Neutrophil (primary cell): ENCODE results near the gene RBBP9.
A peak's percentile ranks its signal among the peaks of the same experiment; 100 is the strongest.

Experiments used
- H3K27ac ChIP-seq: fragments of 200-600 bp; sonication (generic); 2 replicates; pipeline ENCODE4 v1.5.1; 2016; ENCODE audit warnings: mild to moderate bottlenecking, moderate library complexity
- H3K27me3 ChIP-seq: fragments of 200-600 bp; sonication (generic); 2 replicates; pipeline ENCODE4 v1.6.0; 2016; ENCODE audit warnings: mild to moderate bottlenecking
- H3K36me3 ChIP-seq: fragments of 200-600 bp; sonication (generic); 2 replicates; pipeline ENCODE4 v1.5.1; 2017
- H3K4me1 ChIP-seq, 2 experiments: fragments of 200-600 bp in 1 of 2; sonication (generic) in 1 of 2; 1 replicate in 1 of 2; 2 replicates in 1 of 2; pipeline versions ENCODE4 v1.5.1 to v1.6.1; 2013 to 2016; ENCODE audit warnings: low read depth in 1 of 2, low read length in 1 of 2, mild to moderate bottlenecking in 1 of 2, moderate library complexity in 1 of 2; ENCODE audit not compliant: control insufficient read depth in 1 of 2, insufficient read depth in 1 of 2
- H3K4me3 ChIP-seq, 2 experiments: fragments of 200-600 bp in 1 of 2; sonication (generic) in 1 of 2; 1 replicate in 1 of 2; 2 replicates in 1 of 2; pipeline ENCODE4 v1.5.1; 2013 to 2016; ENCODE audit warnings: low read depth in 1 of 2, low read length in 1 of 2, mild to moderate bottlenecking in 1 of 2, moderate library complexity in 1 of 2
- H3K9me3 ChIP-seq: fragments of 200-600 bp; sonication (generic); 2 replicates; pipeline ENCODE4 v1.5.1; 2016
- TF ChIP-seq, protein P1 (sequence below): fragments of 200-600 bp; sonication (generic); IDR thresholded peaks from 2 replicates; pipeline ENCODE4 v1.5.1; 2016; ENCODE audit warnings: antibody characterized with exemption

RBBP9 gene

DNA sequence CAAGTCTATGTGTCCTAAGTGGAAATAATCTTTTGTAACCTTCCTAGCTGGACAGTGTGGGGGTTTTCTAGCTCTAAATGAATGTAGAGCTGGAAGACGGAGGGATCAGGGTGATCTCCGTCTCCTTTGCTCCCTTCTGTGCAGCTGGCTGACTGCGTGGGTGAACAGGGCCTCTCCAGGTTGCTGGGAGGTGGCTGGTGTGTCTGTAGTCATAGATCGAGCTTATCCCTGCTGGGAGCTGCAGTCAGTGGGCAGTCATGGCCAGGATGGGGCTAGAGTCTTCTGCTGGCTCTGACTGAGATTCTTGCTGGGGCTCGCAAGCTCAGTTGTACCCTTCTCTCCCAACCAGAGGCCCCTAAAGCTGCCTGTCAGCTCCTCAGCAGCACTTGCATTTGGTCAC is 17.1 kb upstream of the RBBP9 start:
- peaks cover 29 to 30% of the 10 kb centered on the region in 2 experiments for H3K4me1 ChIP-seq
- H3K36me3 ChIP-seq: peaks cover 32% of the 10 kb centered on the region
- no peak overlapping the region for H3K27ac ChIP-seq
- no peaks in the 10 kb centered on the region for H3K27me3 ChIP-seq
- H3K4me3 ChIP-seq: no peak overlapping the region
- TF ChIP-seq, protein P1, sequence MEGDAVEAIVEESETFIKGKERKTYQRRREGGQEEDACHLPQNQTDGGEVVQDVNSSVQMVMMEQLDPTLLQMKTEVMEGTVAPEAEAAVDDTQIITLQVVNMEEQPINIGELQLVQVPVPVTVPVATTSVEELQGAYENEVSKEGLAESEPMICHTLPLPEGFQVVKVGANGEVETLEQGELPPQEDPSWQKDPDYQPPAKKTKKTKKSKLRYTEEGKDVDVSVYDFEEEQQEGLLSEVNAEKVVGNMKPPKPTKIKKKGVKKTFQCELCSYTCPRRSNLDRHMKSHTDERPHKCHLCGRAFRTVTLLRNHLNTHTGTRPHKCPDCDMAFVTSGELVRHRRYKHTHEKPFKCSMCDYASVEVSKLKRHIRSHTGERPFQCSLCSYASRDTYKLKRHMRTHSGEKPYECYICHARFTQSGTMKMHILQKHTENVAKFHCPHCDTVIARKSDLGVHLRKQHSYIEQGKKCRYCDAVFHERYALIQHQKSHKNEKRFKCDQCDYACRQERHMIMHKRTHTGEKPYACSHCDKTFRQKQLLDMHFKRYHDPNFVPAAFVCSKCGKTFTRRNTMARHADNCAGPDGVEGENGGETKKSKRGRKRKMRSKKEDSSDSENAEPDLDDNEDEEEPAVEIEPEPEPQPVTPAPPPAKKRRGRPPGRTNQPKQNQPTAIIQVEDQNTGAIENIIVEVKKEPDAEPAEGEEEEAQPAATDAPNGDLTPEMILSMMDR: no peak
- no peaks in the 10 kb centered on the region for H3K9me3 ChIP-seq

DNA sequence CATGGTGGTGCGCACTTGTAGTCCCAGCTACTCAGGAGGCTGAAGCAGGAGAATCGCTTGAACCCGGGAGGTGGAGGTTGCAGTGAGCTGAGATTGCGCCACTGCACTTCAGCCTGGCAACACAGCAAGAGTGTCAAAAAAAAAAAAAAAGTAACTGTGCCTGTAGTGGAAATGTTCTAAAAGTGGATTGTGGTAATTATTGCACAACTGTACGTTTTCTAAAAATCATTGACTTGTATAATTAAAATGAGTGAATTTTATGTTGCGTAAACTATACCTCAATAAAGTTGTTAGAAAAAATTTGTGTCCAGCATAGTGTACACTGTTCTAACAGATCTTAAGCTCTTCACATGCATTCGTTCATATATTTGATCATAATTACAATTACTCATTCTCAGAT is 16.2 kb upstream of the RBBP9 start:
- Histone ChIP-seq H3K9me3 (no peaks in the 10 kb centered on the region), H3K4me1 (peaks cover 38 to 39% of the 10 kb centered on the region in 2 experiments), H3K4me3 (no peak overlapping the region), H3K36me3 (peaks cover 32% of the 10 kb centered on the region), H3K27ac (no peak overlapping the region), H3K27me3 (no peaks in the 10 kb centered on the region)
- TF ChIP-seq, protein P1: no peak

DNA sequence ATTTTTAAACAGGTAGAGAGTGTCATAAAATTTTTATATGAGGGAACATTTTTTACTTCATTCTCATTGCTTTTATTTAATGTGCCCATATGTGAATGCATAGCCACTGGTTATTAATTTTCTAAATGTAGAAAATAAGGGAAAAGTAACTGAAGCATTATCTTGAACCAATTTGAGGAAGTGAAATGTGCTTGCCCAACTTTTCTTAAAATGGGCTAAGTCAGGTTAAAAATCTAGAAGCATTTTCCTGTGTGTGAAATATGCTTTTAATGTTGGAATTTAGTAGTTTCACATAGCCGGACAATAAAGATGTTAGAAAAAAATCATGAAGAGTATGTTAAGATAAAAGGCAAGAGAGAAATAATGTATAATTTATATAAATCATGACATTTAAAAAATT is 14.5 kb upstream of the RBBP9 start:
- Histone ChIP-seq H3K4me3 (no peak overlapping the region), H3K27ac (peak overlapping the region; percentile 64), H3K9me3 (no peaks in the 10 kb centered on the region), H3K36me3 (peaks cover 21% of the 10 kb centered on the region), H3K27me3 (no peaks in the 10 kb centered on the region), H3K4me1 (peaks cover 46 to 48% of the 10 kb centered on the region in 2 experiments)
- TF ChIP-seq, protein P1: no peak

DNA sequence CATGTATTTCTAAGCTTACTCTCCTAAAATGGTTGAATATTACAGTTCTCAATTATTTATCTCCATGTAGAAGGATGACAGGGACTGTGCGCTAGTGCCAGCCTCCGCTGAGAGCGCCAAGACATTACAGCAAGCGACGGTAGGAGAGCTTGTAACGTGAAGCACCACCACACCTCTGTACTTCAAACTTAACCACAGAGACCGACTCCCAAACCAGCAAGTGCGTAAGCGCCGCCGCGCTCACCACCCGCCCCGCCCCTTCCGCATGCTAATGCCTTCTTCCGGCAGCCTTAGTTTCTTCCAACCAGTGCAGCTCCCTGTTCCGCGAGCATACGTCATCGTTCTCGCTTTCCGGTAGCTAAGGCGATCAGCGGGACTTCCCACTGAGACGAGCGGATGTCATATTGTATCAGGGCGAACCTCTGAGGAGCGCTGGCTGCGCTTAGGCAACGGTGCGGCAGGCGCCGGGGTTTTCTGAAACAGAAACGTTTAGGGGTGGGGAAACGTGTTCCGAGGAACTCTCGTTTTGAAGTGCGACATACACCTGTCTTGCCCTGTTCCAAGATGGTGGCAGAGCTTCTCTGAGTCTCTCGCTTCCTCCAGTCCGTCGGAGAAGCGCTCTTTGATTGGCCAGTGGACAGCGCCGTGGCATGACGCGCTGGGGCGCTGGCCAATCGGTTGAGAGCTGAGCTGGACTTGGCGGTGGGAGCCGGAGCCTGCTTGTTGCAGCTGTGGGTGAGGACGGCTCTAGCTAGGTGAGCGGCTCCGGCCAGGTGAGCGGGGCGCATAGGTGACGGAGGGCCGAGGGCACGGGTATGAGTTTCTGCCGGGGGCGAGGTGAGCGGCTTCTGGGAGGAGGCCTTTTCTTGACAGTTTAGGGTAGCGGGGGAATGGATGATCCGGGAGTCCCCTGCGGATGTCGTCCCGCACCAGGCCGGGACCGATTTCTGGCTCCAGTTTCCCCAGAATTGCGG is 10.5 kb upstream of the RBBP9 start, which contains the start of gene SEC23B:
Gene SEC23B (plus strand): TSS at position 723 of the 974 bp plus-strand sequence. CDS start 2,896 bp downstream, outside the sequence.
- Histone ChIP-seq H3K4me1 (peaks cover 42 to 47% of the 10 kb centered on the region in 2 experiments), H3K27me3 (peaks cover 8% of the 10 kb centered on the region), H3K4me3 (peak within 1 kb of the TSS; percentile 78 to 79), H3K9me3 (no peaks in the 10 kb centered on the region), H3K27ac (peak within 1 kb of the TSS; percentile 98), H3K36me3 (no peaks in the 10 kb centered on the region)
- TF ChIP-seq, protein P1: peak; percentile 37

DNA sequence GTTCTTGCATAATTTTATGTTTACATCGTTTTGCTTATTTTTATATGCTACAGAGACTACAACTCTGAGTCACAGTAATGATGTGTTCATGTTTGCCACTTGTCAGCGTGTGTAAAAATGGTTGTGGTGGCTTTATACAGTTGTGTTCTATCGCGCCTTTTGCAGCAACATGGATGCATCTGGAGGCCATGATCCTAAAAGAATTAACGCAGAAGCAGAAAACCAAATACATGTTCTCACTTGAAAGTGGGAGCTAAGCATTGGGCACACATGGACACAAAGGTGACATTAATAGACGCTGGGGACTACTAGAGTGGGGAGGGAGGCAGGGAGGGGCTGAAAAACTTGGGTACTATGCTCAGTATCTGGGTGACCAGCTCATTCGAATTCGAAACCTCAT is 9.7 kb upstream of the RBBP9 start:
- peaks cover 8% of the 10 kb centered on the region for H3K27me3 ChIP-seq
- TF ChIP-seq, protein P1: no peak

More for the DNA sequence above, 9.7 kb upstream of the RBBP9 start:
- H3K27ac ChIP-seq: peak overlapping the region; percentile 98
- peaks cover 34 to 39% of the 10 kb centered on the region in 2 experiments for H3K4me1 ChIP-seq
- no peaks in the 10 kb centered on the region for H3K9me3 ChIP-seq
- H3K4me3 ChIP-seq: peak overlapping the region; percentile 78 to 79
- no peaks in the 10 kb centered on the region for H3K36me3 ChIP-seq
